Left lung (tissue), 10 donors: ENCODE results near the gene ZMYND8. TPM values are rescaled to one million over a fixed set of nuclear protein-coding genes. Genes with fewer than 3 reads are reported as not detected.

ENCODE experiments used
- ATAC-seq: fragments of 200-7000 bp; cut with Tn5 transposase; one replicate; pipeline ENCODE4 v1.9.1; 2020; ENCODE audit warnings: moderate library complexity
- DNase-seq, 4 donors: peaks; one replicate each; pipeline ENCODE4 v3.0.0-alpha.2; 2013 to 2020
- H3K27ac ChIP-seq, 2 donors: fragments of 200-600 bp; sonication (generic) in 1 of 2; one replicate each; pipeline versions ENCODE4 v1.5.0 to v1.8.0; 2020 to 2021
- H3K27me3 ChIP-seq, 2 donors: fragments of 200-600 bp; sonication (generic) in 1 of 2; one replicate each; pipeline versions ENCODE4 v1.5.0 to v1.8.0; 2020 to 2021
- H3K36me3 ChIP-seq, 2 donors: fragments of 200-600 bp; sonication (generic) in 1 of 2; one replicate each; pipeline versions ENCODE4 v1.5.0 to v1.8.0; 2020 to 2021
- H3K4me1 ChIP-seq, 2 donors: fragments of 200-600 bp; one replicate each; pipeline ENCODE4 v1.8.0; 2021
- H3K4me3 ChIP-seq, 2 donors: fragments of 200-600 bp; sonication (generic) in 1 of 2; one replicate each; pipeline versions ENCODE4 v1.5.0 to v1.8.0; 2020 to 2021; ENCODE audit warnings: mild to moderate bottlenecking in 1 of 2
- H3K9me3 ChIP-seq, 2 donors: fragments of 200-600 bp; sonication (generic) in 1 of 2; one replicate each; pipeline versions ENCODE4 v1.5.0 to v1.8.0; 2020 to 2021
- intact Hi-C, 2 donors: fragments of 100-400 bp; cut with DNase I; formaldehyde crosslinking; loops; one replicate each; pipeline versions ENCODE4 v1.11.2 to v1.14.2; 2022
- polyA plus RNA-seq, 6 donors: library from polyadenylated mRNA; unstranded; fragments of 120-200 nt; gene quantifications; one replicate each; pipeline ENCODE4 v1.2.1, GENCODE V29; 2013; ENCODE audit not compliant: insufficient read length in 6 of 6
- total RNA-seq, 2 donors: library from RNA; stranded (reverse); fragmentation: NEBNext Ultra II Directional; extraction: Animal tissue kit (Norgen Biotek cat#: 25700); gene quantifications; one replicate each; pipeline ENCODE4 v1.2.1, GENCODE V29; 2021
- TF ChIP-seq, protein P1 (sequence below), 2 donors: fragments of 200-600 bp; sonication (generic) in 1 of 2; IDR thresholded peaks; one replicate each; pipeline versions ENCODE4 v1.5.0 to v1.8.0; 2021; ENCODE audit warnings: antibody characterized with exemption in 2 of 2
- donor health status: DM: no; HTN: yes; CAD: no.
- donor health status: DM: no; HTN: no; CAD: no.

ZMYND8 gene
- total and polyA plus RNA-seq, 8 donors = 38.9 to 50.8 (median 42.4) TPM

DNA sequence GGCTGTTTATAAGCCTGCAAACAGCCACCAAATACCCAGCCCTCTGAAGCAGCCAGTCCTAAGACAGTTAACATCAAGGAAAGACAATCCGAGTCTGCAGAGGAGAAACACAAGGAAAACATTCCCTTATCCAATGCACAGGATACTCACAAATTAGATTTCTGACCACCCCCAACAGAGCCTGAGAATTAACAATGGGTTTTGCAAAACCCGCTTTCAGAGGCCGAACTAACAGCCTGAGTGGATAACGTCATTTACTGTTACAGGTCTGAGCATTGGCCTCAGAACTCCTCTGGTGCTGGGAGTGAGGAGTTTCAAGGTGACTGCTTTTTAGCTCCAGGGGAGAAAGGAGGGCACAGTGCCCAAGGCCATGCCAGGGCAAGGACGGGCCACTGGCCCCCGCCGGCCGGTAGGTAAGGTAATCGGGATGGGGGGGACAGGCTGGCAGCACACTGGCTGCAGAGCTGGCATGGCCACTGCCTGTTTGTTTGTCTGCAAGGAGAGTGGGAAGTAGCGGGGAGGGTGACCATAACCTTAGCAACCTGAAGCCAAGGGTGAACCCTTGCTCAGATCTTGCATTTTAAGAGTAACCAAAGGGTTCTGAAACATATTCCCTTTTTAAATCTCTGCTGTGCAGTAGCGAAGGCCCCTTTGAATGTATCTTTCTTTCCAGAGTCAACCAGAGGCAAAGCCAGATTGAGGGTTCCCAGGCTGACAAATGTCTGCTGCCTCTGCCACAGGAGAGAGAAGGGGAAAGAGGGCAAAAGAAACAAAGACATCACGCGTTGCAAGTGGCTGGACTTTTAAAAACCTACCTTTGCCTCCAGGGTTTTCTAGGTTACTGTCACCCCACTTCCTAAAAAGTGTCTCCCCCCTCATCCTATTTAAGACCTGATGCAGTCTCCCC is 3.9 kb downstream of the ZMYND8 start:
- H3K4me3 ChIP-seq = peak overlapping the region in 1 of 2 donors; percentile 21
- H3K27ac ChIP-seq = peak overlapping the region; percentile 95 to 98
- intact Hi-C loops = no loop called here
- TF ChIP-seq, protein P1, sequence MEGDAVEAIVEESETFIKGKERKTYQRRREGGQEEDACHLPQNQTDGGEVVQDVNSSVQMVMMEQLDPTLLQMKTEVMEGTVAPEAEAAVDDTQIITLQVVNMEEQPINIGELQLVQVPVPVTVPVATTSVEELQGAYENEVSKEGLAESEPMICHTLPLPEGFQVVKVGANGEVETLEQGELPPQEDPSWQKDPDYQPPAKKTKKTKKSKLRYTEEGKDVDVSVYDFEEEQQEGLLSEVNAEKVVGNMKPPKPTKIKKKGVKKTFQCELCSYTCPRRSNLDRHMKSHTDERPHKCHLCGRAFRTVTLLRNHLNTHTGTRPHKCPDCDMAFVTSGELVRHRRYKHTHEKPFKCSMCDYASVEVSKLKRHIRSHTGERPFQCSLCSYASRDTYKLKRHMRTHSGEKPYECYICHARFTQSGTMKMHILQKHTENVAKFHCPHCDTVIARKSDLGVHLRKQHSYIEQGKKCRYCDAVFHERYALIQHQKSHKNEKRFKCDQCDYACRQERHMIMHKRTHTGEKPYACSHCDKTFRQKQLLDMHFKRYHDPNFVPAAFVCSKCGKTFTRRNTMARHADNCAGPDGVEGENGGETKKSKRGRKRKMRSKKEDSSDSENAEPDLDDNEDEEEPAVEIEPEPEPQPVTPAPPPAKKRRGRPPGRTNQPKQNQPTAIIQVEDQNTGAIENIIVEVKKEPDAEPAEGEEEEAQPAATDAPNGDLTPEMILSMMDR (IDR thresholded peaks at IDR 0.05) = no peak
- H3K4me1 ChIP-seq = peaks cover 93 to 100% of the 10 kb centered on the region in 2 donors
- H3K9me3 ChIP-seq = no peaks in the 10 kb centered on the region
- no peaks in the 10 kb centered on the region for H3K36me3 ChIP-seq
- no peaks in the 10 kb centered on the region for H3K27me3 ChIP-seq
- peak in 1 of 4 donors; percentile 79 for DNase-seq
- ATAC-seq = peak; percentile 19

DNA sequence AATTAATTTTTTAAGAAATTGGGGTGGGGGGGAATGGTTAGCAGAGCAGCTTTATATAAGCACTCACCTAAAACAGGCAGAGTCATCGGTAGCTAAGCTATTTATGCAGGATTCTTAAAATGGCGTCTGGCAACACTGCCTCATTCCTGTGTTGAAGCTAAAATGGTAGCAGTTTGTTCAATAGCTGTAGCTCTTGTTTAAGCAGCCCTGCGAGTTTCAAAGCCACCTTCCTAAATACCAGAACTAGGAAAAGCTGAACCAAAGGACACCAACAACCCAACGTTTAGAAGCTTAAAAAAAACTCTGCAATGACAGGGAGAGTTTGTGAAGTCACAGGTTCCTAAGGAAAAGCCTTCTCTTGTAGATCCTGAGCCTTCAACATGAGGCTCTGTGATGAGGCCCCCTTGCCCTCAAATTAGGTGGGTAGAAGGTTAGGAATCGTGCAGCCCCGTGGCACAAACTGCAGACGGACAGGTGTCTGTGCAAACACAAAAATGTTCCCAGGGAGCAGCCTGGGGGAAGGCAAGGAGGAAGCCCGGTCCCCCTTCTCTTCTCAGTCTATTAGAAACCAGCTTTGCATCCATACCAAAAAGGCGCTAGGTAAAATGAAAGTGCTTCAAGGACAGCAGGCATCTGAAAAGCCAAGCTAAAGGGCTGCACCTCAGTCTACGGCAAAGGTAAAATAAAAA is 4.7 kb downstream of the ZMYND8 start:
- Histone ChIP-seq H3K36me3 (peaks cover 0 to 2% of the 10 kb centered on the region in 2 donors), H3K27me3 (no peaks in the 10 kb centered on the region), H3K4me3 (peak overlapping the region in 1 of 2 donors; percentile 21), H3K27ac (peak overlapping the region; percentile 95 to 98), H3K9me3 (no peaks in the 10 kb centered on the region), H3K4me1 (peaks cover 85 to 99% of the 10 kb centered on the region in 2 donors)
- intact Hi-C loops = no loop called here
- no peak for DNase-seq
- ATAC-seq = no peak
- TF ChIP-seq, protein P1 (IDR thresholded peaks at IDR 0.05) = no peak

DNA sequence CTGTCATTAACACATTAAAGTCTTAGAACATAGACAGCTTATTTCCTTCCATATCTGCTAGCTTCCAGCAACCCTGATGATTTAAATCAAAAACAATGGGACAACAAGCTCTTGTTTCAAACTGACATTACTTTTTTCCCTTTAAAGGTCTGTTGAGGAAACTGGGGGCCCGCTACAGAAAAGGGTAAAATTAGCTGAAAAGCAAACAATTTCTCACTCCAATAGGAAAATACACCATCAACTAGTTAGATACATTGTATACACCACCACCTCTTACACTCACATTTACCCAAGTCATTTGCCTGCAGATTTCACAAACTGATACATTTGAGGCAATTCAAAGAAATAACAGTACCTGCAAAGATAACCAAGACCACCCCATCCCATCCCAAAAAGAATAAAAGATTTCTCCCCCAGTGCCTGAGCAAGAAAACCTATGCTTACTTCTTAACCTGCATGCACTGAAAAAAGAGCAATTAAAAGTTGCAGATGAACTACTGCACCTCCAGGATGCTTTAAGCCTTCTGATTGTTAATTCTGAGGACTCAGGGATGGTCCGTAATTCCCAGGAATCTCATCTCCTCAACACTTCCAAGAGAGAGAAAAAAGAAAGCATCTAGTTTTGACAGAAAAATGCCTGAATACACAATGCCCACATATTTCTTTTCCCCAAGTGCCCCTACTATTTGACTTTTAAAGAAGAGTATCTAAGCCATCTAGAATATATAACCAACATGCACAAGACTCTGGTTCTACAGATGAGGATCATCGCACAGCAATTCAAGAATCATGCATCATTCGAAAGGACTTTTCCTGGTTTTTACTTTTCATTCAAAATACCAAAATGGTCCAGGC is 5.6 kb downstream of the ZMYND8 start:
- Histone ChIP-seq H3K9me3 (no peaks in the 10 kb centered on the region), H3K4me3 (no peak overlapping the region), H3K4me1 (peaks cover 76 to 90% of the 10 kb centered on the region in 2 donors), H3K27me3 (no peaks in the 10 kb centered on the region), H3K27ac (peak overlapping the region; percentile 95 to 98), H3K36me3 (peaks cover 0 to 11% of the 10 kb centered on the region in 2 donors)
- ATAC-seq = no peak
- TF ChIP-seq, protein P1 (IDR thresholded peaks at IDR 0.05) = no peak
- DNase-seq = no peak
- intact Hi-C loops = no loop called here

DNA sequence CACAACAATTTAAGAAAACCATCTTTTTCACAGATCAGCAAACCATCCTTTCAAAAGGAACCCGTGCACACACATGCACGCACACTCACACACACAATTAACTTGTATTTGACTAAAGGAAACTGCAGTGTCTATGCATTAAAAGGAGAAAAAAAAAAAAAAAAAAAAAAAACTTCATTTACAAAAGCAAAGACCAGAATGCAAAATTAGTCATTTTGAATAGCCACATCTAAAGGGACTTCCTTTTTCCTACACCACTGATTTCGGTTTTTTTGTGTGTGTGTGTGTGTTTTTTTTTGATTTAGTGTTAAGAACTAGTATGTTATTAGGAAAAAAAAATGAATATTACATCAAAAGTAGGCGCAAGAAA is 6.3 kb downstream of the ZMYND8 start:
- no peak for DNase-seq
- Histone ChIP-seq H3K9me3 (no peaks in the 10 kb centered on the region), H3K4me1 (peaks cover 69 to 82% of the 10 kb centered on the region in 2 donors), H3K4me3 (no peak overlapping the region), H3K27me3 (no peaks in the 10 kb centered on the region), H3K36me3 (peaks cover 0 to 18% of the 10 kb centered on the region in 2 donors), H3K27ac (peak overlapping the region; percentile 95 to 98)
- ATAC-seq = no peak
- intact Hi-C loops = no loop called here
- TF ChIP-seq, protein P1 (IDR thresholded peaks at IDR 0.05) = no peak
